Dermis blood vessel endothelial cell (primary cell): ENCODE data around the gene GRK6. TPM values are rescaled to one million over a fixed set of nuclear protein-coding genes. Genes with fewer than 3 reads are reported as not detected.
A peak's percentile ranks its signal among the peaks of the same experiment; 100 is the strongest.

Source experiments
- DNase-seq: peaks from one replicate; pipeline ENCODE4 v3.0.0; 2010
- total RNA-seq: library from RNA; depleted of rRNA; stranded (reverse); fragments of >200 nt; gene quantifications from 2 replicates; pipeline ENCODE4 v1.2.3, GENCODE V29; 2014

The GRK6 gene
- total RNA-seq, 1 donor from 2014 or later = 22.0 TPM

- peak; percentile 94 for DNase-seq
These were observed 28.0 kb downstream of the GRK6 start for GRCh38 chr5:177454397-177455035.

- DNase-seq = peak; percentile 81
These were observed 28.7 kb downstream of the GRK6 start for GRCh38 chr5:177455036-177455660.

GRCh38 chr5:177455661-177456590 is 29.4 kb downstream of the GRK6 start:
- peak; percentile 95 for DNase-seq

GRCh38 chr5:177456591-177456964 is 30.1 kb downstream of the GRK6 start:
- DNase-seq = no peak

- peak; percentile 98 for DNase-seq
These were observed 30.7 kb downstream of the GRK6 start for GRCh38 chr5:177456976-177457851.

- no peak for DNase-seq
These were observed 31.6 kb downstream of the GRK6 start for GRCh38 chr5:177457852-177458681.

GRCh38 chr5:177458912-177459350 is 32.5 kb downstream of the GRK6 start:
- DNase-seq = no peak

- no peak for DNase-seq
These were observed 32.9 kb downstream of the GRK6 start for GRCh38 chr5:177459357-177459756.

GRCh38 chr5:177459819-177460628 is 33.5 kb downstream of the GRK6 start:
- no peak for DNase-seq

- DNase-seq = peak; percentile 75
These were observed 35.7 kb downstream of the GRK6 start for GRCh38 chr5:177462021-177462670.

GRCh38 chr5:177465044-177465443 is 38.6 kb downstream of the GRK6 start:
- no peak for DNase-seq

GRCh38 chr5:177466861-177467260 is 40.4 kb downstream of the GRK6 start:
- DNase-seq = no peak

GRCh38 chr5:177467436-177467835 is 41.0 kb downstream of the GRK6 start:
- DNase-seq = no peak

- no peak for DNase-seq
These were observed 41.8 kb downstream of the GRK6 start for GRCh38 chr5:177468329-177468684.

- no peak for DNase-seq
These were observed 42.5 kb downstream of the GRK6 start for GRCh38 chr5:177468685-177469628.

GRCh38 chr5:177469750-177470525 is 43.5 kb downstream of the GRK6 start:
- DNase-seq = no peak

GRCh38 chr5:177470759-177471536 is 44.5 kb downstream of the GRK6 start:
- DNase-seq = no peak
